HG02588 (cell line): ENCODE measurements around the gene UBC.
A peak's percentile ranks its signal among the peaks of the same experiment; 100 is the strongest.
"Not testable (repeated sequence)": the region's sequence is repeated elsewhere in the genome, so short reads cannot be mapped to it uniquely, and the experiment has no call there.

ENCODE experiments used
- ATAC-seq: cut with Tn5 transposase; IDR thresholded peaks from one replicate; pipeline ENCODE4 v1.9.1; 2021; ENCODE audit warnings: mild to moderate bottlenecking, moderate library complexity; ENCODE audit not compliant: unreplicated experiment

UBC gene

DNA sequence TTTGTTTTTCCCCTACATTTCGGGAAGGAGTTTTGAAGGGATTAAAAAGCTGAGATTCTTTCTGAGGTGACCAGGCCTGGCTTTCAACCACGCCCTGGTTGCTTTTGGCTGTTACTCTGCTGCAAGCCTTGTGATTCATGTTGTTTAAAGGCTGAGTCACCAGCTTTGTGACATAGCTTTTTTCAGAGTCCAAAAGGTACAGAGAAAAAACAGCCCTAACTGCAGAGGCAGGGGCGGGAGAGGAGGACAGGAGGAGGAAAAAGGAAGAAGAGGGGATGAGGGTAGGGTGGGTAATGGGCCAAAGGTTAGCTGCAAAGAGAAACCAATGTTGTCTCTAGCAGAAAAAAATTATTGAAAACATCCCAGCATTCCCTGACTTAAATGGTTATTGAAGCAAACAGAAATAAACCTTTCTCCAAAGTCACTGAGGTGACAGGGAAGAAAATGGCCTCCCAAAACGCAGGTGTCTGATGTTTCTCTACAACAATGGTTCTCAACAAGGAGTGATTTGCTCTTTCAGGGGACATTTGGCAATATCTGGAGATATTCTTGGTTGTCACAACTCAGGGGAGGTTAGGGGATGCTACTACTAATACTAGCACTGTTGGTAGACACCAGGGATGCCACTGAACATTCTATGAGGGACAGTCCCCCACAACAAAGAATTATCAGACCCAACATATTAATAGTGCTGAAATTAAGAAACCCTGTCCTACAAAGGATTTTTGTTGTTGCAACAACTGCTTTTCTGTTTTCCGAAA is 2.1 kb upstream of the UBC start:
- no peak for ATAC-seq

GRCh38 chr12:124915239-124916236 is 1.1 kb upstream of the UBC start:
- peak; percentile 5 for ATAC-seq

GRCh38 chr12:124913474-124914391 is 717 bp downstream of the UBC start:
- ATAC-seq = peak; percentile 24

GRCh38 chr12:124912529-124913287 is 1.7 kb downstream of the UBC start:
- not testable (repeated sequence) for ATAC-seq

DNA sequence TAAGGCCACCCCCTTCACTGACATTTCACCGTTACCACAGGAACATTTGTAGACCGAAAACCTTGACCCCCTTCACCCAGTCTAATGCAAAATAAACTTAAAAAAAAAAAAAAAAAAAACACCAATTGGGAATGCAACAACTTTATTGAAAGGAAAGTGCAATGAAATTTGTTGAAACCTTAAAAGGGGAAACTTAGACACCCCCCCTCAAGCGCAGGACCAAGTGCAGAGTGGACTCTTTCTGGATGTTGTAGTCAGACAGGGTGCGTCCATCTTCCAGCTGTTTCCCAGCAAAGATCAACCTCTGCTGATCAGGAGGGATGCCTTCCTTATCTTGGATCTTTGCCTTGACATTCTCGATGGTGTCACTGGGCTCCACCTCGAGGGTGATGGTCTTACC is 2.9 kb downstream of the UBC start:
- ATAC-seq = not testable (repeated sequence)

DNA sequence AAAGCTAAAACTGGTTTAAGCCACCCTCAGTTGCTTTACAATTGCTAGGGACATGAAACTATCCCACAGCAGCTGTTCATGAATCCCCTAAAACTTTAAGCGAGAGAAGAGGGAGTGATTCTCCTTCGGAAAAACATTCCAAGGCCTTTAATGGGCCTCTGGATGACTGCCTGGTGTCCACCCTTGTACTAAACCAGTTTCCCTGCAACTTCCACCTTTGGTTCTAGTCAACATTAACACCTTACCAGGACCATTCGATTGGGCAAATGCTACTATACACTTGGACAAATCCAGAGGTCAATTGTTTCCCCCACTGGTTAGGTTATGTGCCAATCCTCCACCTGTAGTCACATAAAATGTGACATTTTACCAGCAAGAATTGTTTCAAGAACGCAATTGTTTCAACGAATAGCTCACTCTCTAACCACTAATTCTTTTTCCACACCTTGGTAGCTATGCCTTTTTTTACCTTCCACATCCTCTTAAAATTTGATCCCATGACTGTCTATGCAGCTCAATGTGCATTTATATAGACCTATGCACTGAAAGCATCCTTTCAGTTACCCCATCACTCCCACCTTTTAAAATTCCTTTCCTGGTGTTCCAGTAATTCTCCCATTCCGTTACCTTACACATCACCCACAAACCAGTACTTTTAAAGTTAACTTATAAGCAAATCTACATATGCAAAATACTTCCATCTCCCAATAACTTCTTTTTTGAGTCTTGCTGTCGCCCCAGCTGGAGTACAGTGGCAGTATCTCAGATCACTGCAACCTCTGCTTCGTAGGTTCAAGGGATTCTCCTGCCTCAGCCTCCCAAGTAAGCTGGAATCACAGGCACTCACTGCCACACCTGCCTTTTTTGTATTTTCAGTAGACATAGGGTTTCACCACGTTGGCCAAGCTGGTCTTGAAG is 3.6 kb downstream of the UBC start:
- no peak for ATAC-seq

GRCh38 chr12:124909831-124910560 is 4.5 kb downstream of the UBC start:
- no peak for ATAC-seq

DNA sequence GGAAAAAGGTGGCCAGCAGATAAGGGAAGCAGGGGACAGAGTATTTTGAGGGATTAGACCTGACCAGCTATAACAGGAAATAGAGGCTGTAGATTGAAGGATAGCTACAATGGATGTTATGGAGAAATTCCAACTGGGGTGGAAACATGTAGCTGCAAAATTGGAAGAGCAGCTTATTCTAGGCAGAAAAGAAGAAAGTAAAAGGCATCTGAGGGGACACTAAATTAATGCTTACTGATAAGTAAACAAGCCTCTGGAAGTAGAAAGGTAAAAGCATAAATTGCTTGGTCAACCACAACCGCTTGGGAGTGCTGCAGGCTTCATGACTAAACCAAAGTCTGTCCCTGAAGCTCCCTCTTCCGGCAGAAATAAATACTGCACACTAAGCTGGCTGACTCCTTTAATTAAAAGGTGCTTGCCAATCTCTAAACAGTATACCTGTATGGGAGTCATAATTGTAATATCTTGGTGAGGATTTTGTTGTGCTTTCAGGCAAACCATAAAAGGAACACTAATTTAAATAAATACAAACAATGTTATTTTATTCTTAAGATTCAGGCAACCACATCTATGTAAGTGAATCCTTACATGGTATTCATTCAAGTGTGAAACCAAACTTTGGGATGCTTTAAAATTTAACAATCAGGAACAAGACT is 7.7 kb downstream of the UBC start:
- peak; percentile 59 for ATAC-seq

DNA sequence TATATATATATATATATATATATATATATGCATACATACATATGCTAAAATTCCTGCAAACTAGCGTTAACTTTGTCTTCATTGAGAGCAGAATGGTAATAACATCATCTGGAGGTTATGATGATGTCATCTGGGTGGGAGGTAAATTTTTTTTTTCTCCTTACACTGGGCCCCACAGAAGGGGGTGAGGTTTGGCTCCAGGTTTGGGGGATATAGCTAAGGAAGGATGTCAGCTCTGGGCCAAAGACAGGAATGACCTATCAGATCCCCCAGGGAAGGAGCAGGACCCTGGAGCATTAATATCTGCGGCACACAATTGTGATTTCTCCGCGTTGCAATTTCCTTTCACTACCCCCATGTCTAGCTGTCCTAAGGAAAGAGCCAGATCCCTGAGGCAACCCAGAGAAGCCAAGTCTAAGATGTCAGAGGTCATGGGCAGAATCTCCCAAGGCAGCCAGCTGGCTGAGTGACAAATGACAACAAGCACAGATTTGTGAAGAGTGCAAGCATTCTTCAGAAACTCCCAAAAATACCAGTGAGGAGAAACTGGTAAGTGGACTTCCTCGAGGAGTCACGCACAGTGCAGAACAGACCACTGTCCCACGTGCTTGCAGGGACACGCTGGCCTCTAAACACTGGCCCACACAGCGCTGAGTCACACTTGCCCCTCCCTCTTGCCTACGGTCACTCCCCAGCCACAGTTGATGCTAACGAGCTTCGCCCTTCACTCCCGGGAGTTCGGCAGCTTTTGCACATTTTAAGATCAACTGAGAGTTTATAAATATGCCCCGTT is 9.9 kb downstream of the UBC start:
- no peak for ATAC-seq

DNA sequence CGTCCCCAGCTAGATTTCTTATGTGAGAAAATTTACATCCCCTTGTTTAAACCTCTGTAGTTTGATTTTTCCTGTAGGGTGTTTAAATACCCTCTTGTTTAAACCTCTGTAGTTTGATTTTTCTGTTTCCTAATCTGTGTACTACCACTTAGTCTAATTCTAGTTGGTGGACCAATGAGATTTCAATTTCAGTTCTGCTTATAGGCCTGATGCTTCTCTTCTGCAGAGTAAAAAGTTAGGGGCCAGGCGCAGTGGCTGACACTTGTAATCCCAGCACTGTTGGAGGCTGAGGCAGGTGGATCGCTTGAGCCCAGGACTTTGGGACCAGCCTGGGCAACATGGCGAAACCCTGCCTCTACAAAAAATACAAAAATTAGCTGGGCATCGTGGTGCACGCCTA is 11.5 kb downstream of the UBC start:
- no peak for ATAC-seq

DNA sequence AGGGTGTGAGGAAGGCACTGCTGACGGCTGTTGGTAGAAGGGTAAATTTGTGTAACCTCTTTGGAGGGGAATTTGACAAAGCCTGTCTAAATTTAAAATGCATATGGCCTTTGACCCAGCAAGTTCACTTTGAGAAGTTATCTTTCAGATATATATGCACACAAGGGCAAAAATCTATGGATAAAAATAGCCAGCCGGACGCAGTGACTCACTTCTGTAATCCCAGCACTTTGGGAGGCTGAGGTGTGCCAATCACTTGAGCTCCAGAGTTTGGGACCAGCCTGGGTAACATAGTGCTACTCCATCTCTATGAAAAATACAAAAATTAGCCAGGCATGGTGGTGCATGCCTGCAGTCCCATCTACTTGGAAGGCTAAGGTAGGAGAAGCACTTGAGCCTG is 13.4 kb downstream of the UBC start:
- no peak for ATAC-seq

DNA sequence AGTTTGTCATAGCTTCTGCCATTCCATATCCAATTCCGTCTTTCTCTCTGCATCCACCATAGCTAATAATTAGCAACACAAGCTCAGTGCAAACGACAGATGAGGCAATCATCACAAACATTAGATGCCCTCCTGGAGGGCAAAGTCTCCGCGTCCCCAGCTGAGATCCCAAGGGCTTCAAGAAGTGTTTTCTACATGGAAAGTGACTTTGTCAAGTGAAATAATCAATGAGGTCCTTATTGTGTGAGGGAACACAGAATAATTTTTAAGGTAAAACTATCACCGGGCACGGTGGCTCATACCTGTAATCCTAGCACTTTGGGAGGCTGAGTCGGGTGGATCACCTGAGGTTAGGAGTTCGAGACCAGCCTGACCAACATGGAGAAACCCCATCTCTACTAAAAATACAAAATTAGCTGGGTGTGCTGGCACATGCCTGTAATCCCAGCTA is 14.1 kb downstream of the UBC start:
- ATAC-seq = not testable (repeated sequence)

GRCh38 chr12:124898923-124899294 is 15.5 kb downstream of the UBC start:
- no peak for ATAC-seq

DNA sequence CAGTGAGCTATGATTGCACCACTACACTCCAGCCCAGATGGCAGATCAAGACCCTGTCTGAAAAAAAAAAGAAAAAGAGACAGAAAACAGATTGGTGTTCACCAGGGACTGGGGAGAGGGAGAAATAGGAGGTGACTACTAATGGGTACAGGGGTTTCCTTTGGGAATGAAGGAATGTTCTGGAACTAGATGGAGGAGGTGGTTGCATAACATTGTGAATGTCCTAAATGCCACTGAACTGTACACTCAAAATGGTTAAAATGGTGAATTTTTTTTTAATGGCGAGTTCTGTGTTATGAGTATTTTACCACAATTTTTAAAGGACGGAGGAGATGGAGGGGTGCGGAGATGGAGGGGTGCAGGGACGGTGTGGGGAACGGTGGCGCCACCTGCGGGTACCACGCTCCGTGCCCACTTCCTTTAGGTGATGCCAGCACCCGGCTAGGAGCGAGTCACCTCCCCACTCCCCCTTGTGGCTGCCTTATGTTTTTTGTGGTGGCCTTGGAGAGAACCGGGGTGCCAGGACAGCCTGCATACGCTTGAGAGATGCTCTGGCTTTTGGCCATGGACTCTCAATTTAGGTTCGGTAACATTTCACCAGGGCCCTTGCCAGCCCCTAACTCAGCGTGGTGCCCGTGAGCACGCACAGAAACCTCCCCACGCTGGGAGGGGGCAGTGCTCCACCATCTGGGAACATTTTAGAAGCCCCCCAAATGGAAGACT is 16.1 kb downstream of the UBC start:
- ATAC-seq = peak; percentile 39

- ATAC-seq = no peak
These were observed 18.0 kb downstream of the UBC start for GRCh38 chr12:124896461-124896860.

DNA sequence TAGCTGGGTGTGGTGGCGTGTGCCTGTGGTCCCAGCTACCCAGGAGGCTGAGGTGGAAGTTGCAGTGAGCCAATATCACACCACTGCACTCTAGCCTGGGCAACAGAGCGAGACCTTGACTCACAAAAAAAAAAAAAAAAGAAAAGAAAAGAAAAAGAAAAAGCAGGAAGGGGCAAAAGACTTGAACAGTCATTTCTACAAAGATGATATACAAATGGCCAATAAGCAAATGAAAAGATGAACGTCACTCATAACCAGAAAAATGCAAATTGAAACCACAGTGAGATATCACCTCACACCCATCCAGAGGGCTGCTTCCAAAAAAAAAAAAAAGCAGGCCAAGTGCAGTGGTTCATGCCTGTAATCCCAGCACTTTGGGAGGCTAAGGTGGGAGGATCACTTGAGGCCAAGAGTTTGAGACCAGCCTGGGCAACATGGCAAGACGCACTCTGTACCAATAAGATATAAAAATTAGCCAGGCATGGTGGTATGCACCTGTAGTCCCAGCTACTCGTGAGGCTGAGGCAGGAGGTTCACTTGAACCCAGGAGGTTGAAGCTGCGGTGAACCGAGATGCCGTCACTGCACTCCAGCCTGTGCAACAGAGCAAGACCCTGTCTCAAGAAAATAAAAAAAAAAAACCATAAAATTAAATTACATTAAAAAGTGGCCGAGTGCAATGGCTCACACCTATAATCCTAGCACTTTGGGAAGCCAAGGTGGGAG is 20.5 kb downstream of the UBC start:
- peak; percentile 44 for ATAC-seq
